HG03108 (cell line): Measurements from ENCODE around the gene GSG1L.
"Not testable (repeated sequence)": the region's sequence is repeated elsewhere in the genome, so short reads cannot be mapped to it uniquely, and the experiment has no call there.

Experiments used
- ATAC-seq: cut with Tn5 transposase; IDR thresholded peaks from one replicate; pipeline ENCODE4 v1.9.1; 2021; ENCODE audit warnings: moderate library complexity; ENCODE audit not compliant: unreplicated experiment

The GSG1L gene

DNA sequence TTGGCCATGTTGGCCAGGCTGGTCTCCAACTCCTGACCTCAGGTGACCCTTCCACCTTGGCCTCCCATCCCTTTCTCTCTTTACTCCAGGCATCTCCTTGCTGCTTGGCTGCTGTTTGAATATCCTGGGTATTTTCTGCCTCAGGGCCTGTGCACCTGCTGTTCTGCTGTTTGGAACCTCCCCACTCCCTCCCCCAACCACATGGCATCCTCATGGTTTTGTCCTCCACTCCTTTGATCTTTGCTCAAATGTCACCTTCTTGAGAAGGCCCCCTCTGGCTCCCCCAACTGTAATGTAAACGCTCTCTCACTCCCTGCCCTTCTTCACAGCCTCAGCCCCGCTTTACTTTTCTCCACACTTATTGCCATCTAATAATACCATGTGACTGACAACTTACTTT lies 152.0 kb downstream of the GSG1L start:
- no peak for ATAC-seq

DNA sequence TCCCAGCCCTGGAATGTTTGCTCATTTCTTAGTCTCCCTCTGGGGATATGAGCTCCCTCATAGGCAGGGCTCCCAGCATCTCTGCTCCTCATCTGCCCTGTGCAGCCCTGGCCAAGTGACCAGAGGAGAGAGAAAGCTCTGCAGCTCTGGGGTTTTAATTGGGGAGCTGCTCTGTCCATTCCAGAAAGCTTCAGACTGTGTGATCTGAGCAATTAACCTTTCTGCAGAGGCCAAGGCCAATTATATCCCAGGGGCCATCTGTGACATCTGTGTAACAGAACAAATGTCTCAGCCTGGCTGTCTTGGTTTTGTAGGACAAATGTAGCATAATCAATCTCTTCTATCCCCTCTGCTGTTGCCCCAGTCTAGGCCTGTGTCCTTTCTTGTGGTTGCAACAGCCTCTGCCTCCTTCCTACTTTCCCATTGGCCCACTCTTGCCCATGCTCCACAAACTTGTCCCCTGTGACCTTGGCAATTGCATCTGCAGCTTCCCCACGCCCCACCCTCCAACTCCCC lies 156.0 kb downstream of the GSG1L start:
- ATAC-seq = no peak

DNA sequence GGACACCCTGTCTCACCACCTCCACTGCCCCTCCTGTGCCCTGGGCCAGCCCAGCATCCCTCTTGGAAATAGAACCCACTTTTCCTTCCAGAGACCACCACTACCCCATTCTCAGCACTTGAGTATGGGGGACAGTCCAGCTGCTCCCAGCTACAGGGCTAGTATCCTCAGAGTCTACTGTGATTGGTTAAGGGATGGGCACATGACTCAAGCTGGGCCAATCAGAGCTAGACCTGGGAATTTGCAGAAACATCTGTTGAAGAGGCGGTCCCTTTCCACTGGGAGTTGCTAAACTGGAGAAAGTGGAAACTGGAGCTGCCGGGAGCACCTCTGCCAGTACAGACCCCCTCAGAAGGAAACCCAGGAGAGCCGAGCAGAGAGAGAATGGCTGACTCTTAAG lies 156.6 kb downstream of the GSG1L start:
- no peak for ATAC-seq

DNA sequence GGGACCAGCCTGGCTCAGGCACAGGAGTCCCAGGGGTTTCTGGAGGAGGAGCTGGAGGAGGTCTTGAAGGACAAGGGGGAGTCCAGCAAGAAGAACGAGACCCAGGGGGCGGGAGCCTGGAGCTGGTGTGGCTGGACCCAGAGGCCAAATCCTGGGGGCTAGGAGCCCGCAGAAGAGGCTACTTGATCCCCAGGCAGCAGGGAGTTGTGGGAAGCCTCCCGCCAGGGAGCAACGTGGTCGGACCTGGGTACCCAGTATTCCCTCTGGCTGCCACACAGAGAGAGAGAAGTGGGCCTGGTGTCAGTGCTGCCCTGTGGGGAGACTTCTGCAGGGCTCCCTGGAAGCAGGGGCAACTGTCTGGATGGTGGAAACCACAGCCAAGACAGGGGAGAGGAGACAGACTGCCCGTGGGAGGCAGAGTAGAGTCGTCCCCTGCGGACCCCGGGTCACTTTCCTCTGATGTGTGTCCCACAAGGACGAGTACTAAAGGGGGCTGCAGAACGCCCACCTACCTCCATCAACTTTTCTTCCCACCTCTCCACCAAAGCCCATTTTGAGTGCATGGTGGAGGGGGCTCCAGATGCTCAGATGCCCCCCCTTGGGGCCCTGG lies 160.4 kb downstream of the GSG1L start:
- ATAC-seq = no peak

DNA sequence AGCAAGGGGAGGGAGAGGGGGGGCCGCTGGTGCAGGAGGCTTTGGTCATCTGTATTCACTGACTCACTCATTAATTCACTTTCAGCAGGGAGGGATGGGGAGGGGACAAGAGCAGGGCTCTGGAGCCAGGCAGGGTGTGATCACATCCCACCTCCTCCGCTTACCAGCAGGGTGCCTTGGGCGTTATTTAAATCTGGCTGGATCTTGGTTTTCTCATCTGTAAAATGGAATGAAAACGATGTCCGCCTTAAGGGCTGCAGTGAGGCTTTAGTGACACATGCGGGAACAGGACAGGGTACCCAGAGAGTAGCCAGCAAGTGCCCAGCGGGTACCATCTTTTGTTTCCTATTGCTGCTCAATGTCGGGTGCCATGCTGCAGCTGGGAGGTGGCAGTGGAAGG lies 161.0 kb downstream of the GSG1L start:
- no peak for ATAC-seq

DNA sequence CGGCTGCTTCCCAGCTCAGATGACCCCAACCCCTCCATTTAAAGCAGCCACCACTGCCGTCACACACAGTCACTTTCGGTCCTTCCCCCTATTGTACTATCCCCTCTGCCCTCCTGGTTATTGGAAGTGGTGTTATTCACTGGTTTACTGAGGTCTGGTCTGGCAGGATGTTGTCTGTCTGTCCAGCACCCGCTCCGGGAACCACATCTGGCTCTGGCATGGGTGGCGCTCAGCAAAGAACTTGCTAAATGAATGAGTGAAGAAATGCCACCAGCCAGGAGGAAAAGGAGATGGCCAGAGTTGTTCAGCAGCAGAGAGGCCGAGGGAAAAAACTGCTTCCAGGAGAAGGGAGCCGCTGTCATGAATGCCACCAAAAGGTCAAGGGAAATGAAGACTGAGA lies 161.6 kb downstream of the GSG1L start:
- ATAC-seq = no peak

DNA sequence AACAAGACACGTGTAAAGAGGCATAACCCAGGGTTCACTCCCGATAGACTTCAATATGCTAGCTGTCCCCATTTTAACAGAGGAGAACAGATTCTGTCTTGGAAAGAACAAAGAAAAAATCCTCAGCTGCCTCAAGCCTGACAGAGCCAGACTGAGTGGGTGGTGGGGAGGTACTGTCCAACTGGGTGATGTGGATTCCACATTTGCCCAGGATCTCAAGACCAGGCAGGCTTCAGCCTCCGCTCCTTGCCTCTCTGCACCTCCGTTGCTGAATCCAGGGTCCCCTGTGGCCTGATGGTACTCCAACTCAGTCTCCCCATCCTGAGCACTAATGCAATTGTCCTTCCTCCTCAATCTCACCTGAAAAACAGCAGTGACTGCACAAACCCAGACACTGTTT lies 163.8 kb downstream of the GSG1L start:
- no peak for ATAC-seq

DNA sequence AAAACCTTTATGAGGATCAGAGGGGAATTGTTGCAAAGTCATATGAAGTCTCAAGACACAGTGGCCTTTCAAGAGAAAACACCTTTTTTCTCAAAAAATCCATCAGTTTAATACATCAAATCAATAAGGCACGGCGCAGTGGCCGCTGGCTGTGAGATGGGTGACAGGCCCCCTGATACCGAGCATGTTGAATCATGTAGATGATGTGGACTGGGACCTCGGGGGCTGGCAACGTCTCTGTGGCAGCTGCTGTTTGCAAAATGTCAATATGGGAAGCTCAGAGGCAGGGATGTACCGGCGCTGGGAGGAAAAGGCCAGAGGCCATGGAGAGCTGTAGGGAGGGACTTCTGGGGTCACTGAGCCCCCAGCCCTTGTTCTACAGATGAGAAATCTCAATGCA lies 169.1 kb downstream of the GSG1L start:
- ATAC-seq = no peak

DNA sequence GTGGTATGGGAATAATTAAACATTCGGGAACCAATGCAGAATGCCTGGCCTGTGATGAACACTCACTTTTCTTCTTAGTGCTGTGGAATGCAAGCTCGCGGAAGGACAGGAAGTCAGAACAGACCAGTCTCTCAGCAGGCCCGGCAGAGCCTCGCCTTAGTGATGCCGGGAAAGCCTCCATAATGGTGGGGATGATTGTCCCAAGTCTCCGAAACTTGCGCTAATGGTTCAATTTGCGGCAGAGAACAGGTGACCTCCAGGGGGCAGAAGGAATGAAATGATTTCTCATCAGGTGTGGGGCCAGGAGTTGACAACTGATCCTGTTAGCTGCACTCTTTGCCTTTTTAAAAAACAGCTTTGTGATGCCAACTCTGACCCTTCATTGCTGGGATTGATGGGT lies 170.6 kb downstream of the GSG1L start:
- no peak for ATAC-seq

DNA sequence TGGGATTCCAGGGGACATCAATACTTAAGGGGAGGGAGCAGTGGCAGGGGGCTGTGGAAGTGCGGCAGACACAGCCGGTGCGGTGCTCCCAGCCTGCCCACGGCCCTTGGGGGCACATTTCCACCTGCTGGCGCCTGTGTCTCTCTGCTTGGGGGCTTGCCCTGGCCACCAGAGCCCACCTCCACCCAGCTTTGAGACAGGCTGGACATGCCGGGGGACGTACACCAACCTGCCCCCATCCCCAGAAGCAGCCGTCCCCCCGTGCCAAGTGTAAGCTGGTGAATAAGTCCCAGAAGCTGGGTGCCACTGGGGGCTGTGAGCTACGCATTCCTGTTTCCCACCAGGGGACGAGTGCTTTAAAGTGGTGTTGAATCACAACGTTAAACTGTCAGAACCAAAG lies 172.6 kb downstream of the GSG1L start:
- no peak for ATAC-seq

DNA sequence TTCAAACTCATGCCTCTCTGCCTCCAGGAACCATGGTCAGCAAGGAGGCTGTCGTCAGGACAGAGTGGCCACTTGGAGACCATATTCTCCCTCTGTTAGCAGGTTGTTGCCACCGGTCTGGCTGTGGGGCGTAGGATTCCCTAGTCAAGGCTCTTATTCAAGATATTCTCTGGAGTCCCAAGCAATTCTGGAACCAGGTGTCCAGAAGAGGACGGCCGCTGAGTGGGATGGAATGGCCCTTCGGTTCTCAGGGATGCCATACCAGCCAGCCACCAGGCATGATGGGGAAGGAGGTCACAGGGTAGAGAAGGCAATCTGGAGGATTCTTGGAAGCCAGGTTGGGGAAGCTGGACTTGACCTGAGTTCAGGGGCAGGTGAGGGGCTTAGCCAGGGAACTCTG lies 173.5 kb downstream of the GSG1L start:
- ATAC-seq = no peak

DNA sequence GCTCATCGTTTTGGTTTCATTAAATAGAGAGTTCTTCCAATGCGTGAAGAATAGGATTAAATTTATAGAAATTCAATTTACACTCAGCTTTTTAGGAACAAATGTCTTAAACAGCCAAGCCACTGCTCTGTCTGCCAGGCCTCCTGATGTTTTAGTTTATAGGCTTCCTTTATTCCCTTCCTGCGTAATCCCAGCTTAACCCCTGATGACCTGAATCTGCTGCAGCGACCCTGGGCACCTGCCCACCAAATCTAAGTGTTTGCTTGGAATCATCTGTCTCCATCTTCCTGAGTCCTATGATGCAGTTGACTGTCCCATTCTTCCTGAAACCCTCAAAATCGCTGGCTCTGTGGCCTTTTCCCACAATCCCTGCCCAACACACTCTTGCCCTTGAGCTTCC lies 179.9 kb downstream of the GSG1L start:
- ATAC-seq = no peak

DNA sequence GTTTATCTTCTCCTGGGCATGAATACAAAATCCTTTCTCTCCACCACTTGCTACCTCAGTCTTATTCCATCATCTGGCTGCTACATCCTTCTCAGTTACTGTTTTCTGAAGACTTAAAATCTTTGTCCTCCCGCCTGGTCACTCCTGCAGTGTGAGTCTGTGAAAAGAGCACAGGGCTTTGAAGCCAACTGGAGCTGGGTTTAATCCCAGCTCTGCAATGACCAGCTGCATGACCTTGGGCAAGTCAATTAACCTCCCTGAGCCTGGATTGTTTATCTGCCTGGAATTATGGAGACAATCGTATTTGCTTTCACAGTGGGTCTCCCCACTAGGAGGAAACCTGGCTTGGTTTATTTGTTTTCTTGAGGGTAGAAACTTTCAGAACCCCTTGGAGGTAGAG lies 183.2 kb downstream of the GSG1L start:
- ATAC-seq = no peak

DNA sequence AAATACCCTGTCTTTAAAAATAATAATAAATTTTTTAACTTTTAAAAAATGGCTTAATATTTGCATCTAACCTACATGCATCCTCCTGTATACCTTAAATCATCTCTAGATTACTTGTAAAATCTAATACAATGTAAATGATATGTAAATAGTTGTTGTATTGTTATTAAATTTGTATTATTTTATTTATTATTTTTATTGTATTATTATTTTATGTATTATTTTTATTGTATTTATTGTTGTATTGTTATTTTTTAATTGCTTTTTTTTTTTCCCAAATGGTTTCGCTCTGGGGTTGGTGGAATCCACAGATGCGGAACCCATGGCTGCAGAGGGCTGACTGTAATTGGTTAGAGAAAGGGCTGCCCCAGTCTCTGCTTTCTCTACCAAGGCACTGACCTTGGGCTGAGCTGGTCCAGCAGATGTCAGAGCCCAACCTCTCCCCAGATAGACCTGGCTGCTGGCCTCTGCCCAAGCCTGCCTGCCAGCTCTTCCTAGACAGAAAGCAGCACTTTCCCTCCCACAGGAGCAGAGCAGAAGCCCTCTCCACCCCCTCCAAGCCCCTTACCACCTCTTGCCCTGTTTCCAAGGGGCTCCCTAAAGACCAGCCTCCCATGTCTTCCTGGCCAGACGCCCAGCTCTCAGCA lies 183.8 kb downstream of the GSG1L start:
- ATAC-seq = no peak

DNA sequence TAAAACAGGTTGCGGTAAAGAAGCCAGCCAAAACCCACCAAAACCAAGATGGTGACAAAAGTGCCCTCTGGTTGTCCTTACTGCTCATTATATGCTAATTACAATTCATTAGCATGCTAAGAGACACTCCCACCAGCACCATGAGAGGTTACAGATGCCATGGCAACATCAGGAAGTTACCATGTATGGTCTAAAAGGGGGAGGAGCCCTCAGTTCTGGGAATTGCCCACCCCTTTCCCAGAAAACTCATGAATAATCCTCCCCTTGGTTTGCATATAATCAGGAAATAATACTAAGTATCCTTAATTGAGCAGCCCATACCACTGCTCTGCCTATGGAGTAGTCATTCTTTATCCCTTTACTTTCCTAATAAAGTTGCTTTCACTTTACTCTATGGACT lies 190.9 kb downstream of the GSG1L start:
- ATAC-seq = not testable (repeated sequence)

DNA sequence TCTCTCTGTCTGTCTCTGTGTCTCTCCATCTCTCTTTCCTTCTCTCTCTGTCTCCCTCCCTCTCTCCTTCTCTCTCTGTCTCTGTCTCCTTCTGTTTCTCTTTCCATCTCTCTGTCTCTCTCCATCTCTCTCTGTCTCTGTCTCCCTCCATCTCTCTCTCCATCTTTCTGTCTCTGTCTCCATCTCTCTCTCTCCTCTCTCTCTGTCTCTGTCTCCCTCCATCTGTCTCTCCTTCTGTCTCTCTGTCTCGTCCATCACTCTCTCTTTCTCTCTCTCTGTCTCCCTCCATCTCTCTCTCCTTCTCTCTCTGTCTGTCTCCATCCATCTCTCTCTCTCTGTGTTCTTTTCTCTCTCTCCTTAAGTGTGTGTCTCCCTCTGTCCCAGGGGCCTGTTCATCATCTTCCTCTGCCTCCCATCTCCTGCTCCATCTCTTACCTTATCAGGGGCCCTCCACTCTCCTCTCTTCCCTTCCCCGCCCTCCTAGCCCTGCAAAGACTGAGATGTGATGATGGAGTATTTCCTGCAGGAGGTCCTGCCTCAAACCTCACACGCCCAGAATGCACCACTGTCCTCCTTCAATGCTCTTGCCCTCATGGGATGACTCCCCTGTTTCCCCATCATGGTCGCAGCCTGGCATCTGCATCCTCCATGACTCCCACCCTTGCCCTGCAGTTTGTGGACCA lies 193.3 kb downstream of the GSG1L start:
- no peak for ATAC-seq

DNA sequence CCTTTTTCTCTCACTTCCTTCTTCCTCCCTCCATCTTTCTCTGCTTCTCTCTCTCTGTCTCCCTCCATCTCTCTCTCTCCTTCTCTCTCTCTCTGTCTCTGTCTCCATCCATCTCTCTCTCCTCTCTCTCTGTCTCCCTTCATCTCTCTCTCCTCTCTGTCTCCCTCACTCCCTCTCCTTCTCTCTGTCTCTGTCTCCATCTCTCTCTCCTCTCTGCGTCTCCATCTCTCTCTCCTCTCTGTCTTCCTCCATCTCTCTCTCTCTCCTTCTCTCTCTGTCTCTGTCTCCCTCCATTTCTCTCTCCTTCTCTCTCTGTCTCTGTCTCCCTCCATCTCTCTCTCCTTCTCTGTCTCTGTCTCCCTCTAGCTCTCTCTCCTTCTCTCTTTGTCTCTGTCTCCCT lies 194.1 kb downstream of the GSG1L start:
- no peak for ATAC-seq

DNA sequence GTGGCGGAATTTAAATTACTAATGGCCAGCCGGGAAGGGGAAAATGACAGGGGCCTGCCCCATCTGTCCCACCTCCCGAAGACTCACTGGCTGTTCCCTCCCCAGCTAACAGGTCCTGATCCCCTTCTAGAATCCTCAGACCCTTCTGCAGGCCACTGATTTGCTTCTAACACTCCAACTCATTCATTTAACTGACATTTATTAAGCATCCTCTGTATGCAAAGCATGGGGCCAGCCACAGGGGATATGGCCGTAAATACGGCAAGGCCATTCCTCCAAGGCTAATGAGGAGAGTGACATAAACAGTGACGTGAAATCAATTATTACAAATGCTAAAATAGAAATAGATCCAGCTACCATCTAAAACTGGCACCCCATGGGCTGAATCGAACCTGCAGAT lies 195.3 kb downstream of the GSG1L start:
- no peak for ATAC-seq

DNA sequence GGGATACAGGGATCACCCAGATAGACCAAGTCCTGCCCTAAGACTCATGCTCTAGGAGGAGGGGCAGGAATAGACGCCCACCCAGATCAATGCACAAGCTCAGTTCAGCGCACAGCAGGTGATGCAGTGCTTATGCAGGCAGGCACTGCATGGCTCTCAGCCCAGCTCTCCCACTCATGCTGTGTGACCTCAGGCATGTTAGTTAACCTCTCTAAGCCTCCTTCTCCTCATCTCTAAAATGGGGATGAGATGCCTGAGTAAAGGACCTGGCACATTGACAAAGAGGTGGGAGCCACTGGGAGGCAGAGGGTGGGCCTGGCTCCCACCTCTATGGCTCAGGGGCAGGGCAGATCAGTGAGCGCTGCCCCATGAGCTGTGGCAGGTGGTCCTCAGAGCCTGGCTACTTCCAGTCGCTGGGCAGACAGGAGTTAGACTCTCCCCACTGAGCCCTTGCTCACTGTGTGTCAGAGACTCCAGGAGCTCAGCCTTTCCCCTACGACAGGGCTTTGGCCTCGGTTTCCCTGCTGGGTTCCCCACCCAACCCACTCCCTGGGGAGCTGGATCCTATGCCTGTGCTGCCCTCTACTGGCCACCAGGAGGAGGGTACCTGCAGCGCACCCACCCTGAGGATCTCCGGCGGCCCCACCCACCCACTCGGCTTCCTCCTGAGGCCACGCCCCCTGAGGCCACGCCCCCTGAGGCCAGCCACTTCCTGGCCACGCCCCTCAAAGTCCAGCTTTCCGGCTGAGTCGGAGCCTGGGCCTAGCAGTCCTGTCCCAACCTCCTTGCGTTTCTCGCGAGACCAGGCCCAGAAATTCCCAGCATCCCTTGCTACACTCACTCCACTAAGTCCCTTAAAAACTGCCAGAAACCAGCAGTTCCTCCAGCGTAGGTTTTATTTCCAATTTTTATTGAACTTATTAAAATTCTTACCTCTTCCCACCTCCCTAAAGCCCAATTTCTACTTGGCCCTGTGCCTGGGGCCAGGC lies 196.1 kb downstream of the GSG1L start:
- ATAC-seq = no peak

DNA sequence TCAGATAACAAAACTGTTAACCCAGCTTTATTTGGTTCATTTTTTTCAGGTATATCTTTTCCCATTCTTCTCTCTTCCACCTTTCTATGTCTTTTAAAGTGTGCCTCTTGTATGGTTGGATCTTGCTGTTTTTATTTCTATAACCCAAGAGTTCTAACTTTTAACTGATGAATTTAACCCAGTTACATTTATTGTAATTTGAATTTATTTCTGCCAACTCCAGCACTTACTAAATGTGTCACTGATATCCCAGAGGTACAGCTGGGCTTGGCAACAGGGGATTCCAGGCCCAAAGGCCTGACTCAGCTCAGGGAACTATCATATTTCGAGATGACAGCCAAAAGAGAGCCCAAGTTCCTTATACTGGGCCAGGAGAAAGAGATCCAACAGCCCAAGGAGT lies 200.1 kb downstream of the GSG1L start:
- no peak for ATAC-seq

DNA sequence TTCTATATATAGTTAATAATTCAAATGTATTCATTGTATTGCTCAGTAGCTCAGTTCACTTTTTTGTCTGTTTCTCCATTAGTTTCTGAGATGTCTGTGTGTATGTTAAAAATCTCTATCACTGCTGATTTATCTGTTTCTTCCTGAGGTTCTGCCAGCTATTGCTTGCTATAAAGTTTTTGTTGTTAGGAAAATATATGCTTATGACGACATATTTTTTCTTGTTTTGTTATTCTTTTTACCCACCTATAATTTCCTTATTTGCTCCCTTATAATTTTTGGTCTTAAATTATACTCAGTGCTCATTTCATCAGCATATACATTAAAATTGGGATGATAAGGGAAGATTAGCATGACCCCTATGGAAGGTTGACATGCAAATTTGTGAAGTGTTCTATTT lies 200.6 kb downstream of the GSG1L start:
- ATAC-seq = no peak
